Stimulated activated CD4-positive, alpha-beta T cell treated with anti-CD3 and anti-CD28 coated beads, Interleukin-15, amount 100 ng/mL, for 1 hour (primary cell): Measurements from ENCODE around the gene SLC38A11.
"Not testable (repeated sequence)": the region's sequence is repeated elsewhere in the genome, so short reads cannot be mapped to it uniquely, and the experiment has no call there.

Source experiments
- DNase-seq, 2 donors: peaks; one replicate each; pipeline ENCODE4 v3.0.0-alpha.2; 2020; ENCODE audit warnings: low read depth in 1 of 2, low spot score in 1 of 2

SLC38A11 gene

DNA sequence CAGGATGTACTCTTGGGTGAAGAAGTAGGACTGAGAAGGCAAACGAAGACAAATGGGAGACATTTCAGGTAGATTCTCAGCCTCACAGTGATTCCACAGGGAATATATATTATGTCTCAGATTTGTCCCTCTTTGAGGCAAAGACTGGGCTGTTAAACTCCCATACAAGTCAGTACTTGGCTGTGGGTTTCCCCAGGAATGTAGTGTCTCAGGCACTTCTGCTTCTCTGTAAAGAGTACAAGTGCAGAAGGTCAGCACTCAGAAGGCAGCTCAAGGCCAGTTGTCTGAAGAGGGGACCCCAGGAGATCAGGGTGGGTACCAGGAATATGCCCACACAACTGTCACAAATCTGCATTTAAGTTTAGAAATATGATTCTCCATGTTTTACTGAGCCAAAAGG, 73.8 kb downstream of the SLC38A11 start:
- DNase-seq = no peak

- no peak for DNase-seq
Measured at GRCh38 chr2:164879901-164880535, 75.3 kb downstream of the SLC38A11 start.

DNA sequence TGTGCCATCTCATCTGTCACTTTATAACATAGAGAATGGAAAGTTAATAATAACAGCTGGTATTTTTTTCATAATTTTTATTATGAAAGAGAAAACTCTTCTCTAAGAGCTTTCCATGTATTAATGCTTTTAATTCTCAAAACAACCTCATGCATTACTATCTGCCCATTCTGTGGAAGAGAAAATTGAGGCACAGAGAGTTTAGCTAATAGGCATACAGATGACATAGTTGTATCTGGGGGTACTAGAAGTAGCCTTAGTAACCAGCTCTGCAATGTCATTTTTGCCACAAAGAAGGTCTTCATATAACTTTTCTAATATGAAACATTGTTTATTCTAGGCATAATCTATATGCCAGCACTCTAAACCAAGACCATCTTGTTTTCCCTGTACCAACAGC, 77.4 kb downstream of the SLC38A11 start:
- no peak for DNase-seq

DNA sequence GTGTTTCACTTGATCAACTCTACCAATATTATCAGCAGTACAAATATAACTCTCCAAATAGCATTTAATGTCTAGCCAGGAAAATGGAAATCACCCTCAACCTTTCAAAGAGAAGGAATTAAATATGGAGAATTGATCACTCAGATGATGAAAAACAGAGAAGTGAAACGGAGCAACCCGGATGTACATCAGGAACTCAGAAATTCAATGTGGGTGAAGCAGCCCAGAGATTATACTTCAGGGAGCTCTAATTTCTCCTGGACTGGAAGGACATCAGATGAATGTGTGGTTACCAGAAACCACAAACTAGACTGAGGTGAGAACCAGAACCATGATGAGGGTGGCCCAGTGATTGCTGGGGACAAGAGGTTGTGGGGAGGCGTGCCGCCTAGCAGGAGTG, 78.2 kb downstream of the SLC38A11 start:
- DNase-seq = no peak

GRCh38 chr2:164875334-164876205, 79.8 kb downstream of the SLC38A11 start:
- DNase-seq = no peak

- DNase-seq = no peak
Measured at GRCh38 chr2:164873210-164873908, 82.0 kb downstream of the SLC38A11 start.

DNA sequence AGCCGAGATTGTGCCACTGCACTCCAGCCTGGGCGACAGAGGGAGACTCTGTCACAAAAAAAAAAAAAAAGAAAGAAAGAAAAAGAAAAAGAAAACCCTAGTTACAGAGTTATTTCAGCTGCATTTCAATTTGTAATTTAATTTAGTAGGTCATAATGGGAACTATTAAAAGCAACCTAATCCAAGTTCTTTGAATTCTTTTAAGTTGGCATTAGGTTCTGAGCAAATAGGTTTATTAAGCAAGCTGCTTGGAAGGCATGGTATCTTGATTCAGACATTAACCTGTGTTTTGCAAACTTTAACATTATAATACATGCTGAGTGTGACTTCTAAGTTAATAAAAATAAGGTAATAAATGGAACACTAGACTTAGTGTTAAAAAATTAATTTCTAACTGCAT, 83.9 kb downstream of the SLC38A11 start:
- DNase-seq = no peak

DNA sequence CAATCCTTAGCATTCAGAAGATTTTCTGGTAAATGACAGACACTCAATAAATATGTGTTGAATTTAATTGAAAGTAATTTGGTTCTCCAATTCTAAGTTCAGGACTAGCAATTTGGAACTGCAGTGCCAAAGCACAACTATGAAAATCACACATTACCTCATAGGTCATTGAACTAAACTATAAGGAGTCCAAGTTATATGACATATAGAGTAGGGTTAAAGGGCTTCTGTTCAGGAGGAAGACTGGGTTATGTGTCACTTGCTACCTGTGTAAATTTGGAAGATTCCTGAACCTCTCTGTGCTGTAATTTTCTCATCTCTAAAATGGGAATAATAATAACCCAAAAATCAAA, 85.9 kb downstream of the SLC38A11 start:
- no peak for DNase-seq

- no peak for DNase-seq
Measured at GRCh38 chr2:164868563-164869419, 86.5 kb downstream of the SLC38A11 start.

DNA sequence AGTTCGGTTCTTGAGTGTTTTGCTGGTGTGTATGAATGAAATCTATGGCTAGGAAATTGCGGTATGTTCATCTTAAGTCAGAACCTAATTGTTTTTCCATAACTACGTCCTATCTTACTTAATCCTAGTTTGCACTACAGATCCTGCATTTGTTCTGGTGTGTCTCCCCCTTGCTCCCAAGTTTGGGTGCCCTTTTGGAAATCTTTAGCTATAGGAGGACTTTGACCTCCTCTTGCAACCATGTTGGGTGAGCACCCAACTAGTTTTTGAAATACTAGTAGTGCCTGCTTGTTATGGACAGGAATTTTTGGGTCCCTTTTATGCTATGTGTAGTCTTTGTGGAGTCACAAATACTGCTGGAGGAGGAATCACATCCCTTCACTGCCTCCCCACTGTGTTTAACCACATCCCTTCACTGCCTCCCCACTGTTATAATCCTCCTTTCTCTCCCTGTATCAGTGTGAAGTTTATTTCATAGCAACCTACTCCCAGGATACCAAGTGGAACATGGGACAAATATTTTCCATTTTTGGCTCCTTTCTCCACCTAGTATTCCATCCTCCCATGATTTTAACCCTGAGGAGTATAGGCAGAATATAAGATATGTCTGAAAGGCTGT, 87.4 kb downstream of the SLC38A11 start:
- no peak for DNase-seq

DNA sequence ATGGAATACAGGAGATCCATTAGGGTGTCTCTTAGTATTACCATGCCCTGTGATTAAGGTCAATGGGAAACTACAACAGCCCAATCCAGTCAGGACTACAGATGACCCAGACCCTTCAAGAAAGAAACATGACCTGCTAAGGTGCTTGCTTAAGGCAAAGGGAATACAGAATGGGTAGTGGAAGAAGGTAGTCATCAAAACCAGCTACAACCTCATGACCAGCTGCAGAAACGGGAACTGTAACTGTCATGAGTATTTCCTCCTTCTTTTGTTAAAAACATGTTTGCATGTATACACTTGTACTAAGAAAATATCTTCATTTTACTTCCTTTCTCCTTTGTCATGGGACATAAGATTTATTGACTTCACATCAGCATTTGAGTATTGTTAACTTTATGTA, 88.9 kb downstream of the SLC38A11 start:
- not testable (repeated sequence) for DNase-seq

DNA sequence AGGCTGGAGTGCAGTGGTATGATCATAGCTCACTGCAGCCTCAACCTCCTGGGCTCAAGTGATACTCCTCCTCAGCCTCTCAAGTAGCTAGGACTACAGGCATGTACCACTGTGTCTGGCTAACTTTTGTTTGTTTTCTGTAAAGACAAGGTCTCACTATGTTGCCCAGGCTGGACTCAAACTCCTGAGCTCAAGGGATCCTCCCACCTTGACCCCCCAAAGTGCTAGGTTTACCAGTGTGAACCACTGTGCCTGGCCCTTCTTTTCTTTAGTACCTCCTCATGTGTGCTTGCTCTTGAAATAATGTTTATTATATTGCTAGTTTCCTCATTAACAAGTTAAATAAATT, 94.7 kb downstream of the SLC38A11 start:
- DNase-seq = no peak

- not testable (repeated sequence) for DNase-seq
Measured at GRCh38 chr2:164859906-164860693, 95.2 kb downstream of the SLC38A11 start.

DNA sequence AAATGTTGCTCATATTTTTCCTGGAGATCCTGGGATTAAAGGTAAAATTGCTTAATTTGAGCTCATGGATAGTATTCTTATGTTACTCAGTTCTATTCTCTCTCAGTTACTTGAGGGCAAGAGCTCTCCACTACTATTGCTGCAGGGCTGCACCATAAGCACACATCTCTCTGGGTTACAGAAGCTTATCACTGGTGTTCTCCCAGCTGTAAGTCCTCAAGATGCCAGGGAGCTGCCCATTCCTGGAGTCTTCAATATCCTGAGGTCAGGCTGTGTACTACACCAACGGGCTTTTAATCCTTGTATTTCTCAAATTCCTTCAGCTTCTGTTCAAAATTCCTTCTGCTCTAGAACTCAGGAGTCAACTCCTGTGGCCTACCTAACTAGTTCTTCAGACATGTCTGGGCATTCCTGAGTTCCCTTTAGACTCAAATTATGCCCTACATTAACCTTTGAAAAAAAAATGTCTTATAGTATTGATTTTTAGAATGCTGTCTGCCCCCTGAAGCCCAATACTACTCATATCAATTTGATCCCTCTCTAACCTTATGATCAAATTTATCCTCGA, 96.0 kb downstream of the SLC38A11 start:
- DNase-seq = no peak

GRCh38 chr2:164852086-164852485, 103.2 kb downstream of the SLC38A11 start:
- DNase-seq = no peak

GRCh38 chr2:164850235-164850634, 105.1 kb downstream of the SLC38A11 start:
- no peak for DNase-seq

DNA sequence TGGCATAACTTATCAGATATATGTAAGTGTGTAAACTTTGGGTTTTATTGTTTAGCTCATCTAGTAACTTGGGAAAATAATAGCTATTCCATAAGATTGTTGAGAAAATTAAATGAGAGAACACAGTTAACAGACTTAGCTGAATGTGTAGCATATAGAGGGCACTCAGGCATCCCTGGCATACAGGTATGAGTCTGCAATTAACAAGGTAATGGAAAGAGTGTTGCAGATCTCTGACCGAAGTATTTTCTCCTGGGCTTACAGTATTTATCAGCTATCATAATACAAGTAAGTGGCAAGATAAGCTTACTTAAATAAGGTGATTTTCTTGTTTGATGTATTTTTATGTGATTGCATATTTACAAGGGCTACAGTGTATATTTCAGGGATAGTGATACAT, 105.8 kb downstream of the SLC38A11 start:
- DNase-seq = no peak

GRCh38 chr2:164847981-164848741, 107.2 kb downstream of the SLC38A11 start:
- no peak for DNase-seq

DNA sequence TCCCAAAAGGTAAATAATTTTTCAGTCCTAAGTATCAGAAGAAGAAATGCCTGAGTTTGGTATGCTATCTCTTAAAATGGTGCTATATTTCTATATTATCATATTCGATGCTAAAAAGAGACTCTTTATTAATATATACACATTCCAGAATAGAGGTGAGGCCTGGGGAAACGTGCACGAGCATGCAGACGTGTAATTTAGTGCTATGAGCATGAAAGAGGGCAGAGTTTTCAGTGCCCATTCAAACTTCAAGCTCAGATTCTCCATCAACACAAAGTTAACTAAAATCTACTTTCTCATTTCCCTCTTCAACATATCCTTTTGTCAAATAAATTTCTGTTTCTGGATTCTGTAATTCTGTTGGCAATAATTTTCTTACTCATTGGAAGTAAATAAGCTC, 108.0 kb downstream of the SLC38A11 start:
- no peak for DNase-seq
